Breast epithelium (tissue), 4 donors: ENCODE results near the gene TMEM233. TPM values are rescaled to one million over a fixed set of nuclear protein-coding genes. Genes with fewer than 3 reads are reported as not detected.
A peak's percentile ranks its signal among the peaks of the same experiment; 100 is the strongest.

Source experiments
- DNase-seq, 2 donors: peaks; one replicate each; pipeline ENCODE4 v3.0.0-alpha.2; 2019; ENCODE audit warnings: low spot score in 2 of 2
- H3K27ac ChIP-seq, 2 donors: fragments of 200-600 bp; sonication (generic) in 1 of 2; one replicate each; pipeline ENCODE4 v1.5.1; 2016 to 2019; ENCODE audit warnings: mild to moderate bottlenecking in 1 of 2
- H3K27me3 ChIP-seq, 2 donors: fragments of 200-600 bp; sonication (generic) in 1 of 2; one replicate each; pipeline versions ENCODE4 v1.5.1 to v1.6.0; 2017 to 2019; ENCODE audit warnings: control low read depth in 1 of 2, mild to moderate bottlenecking in 1 of 2
- H3K36me3 ChIP-seq: fragments of 200-600 bp; one replicate; pipeline ENCODE4 v1.5.1; 2019
- H3K4me1 ChIP-seq, 2 donors: fragments of 200-600 bp; sonication (generic); one replicate each; pipeline ENCODE4 v1.5.1; 2016 to 2019; ENCODE audit warnings: control low read depth in 1 of 2
- H3K4me3 ChIP-seq, 3 donors: fragments of 200-600 bp; sonication (generic); 1 replicate in 2 of 3; 2 replicates in 1 of 3; pipeline ENCODE4 v1.5.1; 2016 to 2019; ENCODE audit warnings: mild to moderate bottlenecking in 3 of 3, moderate library complexity in 2 of 3
- H3K9me3 ChIP-seq, 2 donors: fragments of 200-600 bp; sonication (generic) in 1 of 2; one replicate each; pipeline ENCODE4 v1.5.1; 2016 to 2019; ENCODE audit warnings: control low read depth in 1 of 2
- CTCF ChIP-seq, 3 donors: fragments of 450-650 bp; IDR thresholded peaks; one replicate each; pipeline ENCODE4 v1.5.1; 2016 to 2017; ENCODE audit warnings: antibody characterized with exemption in 3 of 3, mild to moderate bottlenecking in 3 of 3, moderate library complexity in 3 of 3
- POLR2A ChIP-seq: fragments of 450-650 bp; IDR thresholded peaks from one replicate; pipeline ENCODE4 v1.6.1; 2016; ENCODE audit warnings: antibody characterized with exemption, mild to moderate bottlenecking, moderate library complexity
- POLR2AphosphoS5 ChIP-seq, 3 donors: sonication (generic); formaldehyde crosslinking; IDR thresholded peaks; one replicate each; pipeline ENCODE4 v1.6.1; 2017; ENCODE audit warnings: antibody characterized with exemption in 3 of 3
- intact Hi-C: fragments of 100-400 bp; cut with DNase I; formaldehyde crosslinking; loops from one replicate; pipeline ENCODE4 v1.15.1; 2023; ENCODE audit warnings: low total_unique reads
- total RNA-seq, 3 donors: library from RNA; depleted of rRNA; stranded (reverse); fragments of >200 nt; gene quantifications; one replicate each; pipeline ENCODE4 v1.1.0, GENCODE V29; 2016

The TMEM233 gene
- total RNA-seq, 3 donors from 2014 or later = 0.48 TPM; not detected in 2

- DNase-seq = no peak
- Histone ChIP-seq H3K4me1 (no peaks in the 10 kb centered on the region), H3K4me3 (no peak overlapping the region), H3K9me3 (no peaks in the 10 kb centered on the region), H3K27ac (no peak overlapping the region), H3K36me3 (peaks cover 12% of the 10 kb centered on the region), H3K27me3 (no peaks in the 10 kb centered on the region)
- TF ChIP-seq POLR2A (no peak), CTCF (IDR thresholded peaks at IDR 0.05) (no peak), POLR2AphosphoS5 (IDR thresholded peaks at IDR 0.05) (no peak)
- intact Hi-C loops = loop anchor here (5.0 kb wide), 1 partner anchor 1648 kb away; no protein-coding TSS in a partner anchor
Observed at GRCh38 chr12:119684711-119685369, 91.3 kb downstream of the TMEM233 start.

GRCh38 chr12:119685375-119685774 lies 91.8 kb downstream of the TMEM233 start:
- Histone ChIP-seq H3K36me3 (peaks cover 7% of the 10 kb centered on the region), H3K4me3 (no peak overlapping the region), H3K4me1 (no peaks in the 10 kb centered on the region), H3K27me3 (no peaks in the 10 kb centered on the region), H3K27ac (no peak overlapping the region), H3K9me3 (no peaks in the 10 kb centered on the region)
- TF ChIP-seq CTCF (IDR thresholded peaks at IDR 0.05) (no peak), POLR2A (no peak), POLR2AphosphoS5 (IDR thresholded peaks at IDR 0.05) (no peak)
- no peak for DNase-seq
- intact Hi-C loops = loop anchor here (5.0 kb wide), 1 partner anchor 1648 kb away; no protein-coding TSS in a partner anchor

DNA sequence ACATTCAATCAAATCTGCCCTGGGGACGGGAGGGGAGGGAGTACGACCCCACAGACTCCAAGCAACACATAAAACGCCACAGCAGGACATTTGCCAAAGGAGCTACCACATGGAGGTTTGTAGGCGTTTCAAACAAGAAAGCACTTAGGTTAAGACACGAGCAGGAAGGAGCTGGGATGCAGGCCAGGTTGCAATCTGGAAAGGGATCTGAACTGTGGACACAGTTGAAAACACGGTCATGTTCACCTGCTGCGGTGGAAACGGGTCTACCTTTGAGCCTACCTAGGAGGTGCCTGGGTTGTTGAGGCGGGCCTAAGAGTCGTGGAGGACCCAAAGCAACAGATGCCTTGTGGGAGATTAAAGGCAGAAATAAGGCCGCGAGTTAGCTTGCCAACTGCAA lies 92.8 kb downstream of the TMEM233 start:
- H3K36me3 ChIP-seq = no peaks in the 10 kb centered on the region
- no peaks in the 10 kb centered on the region for H3K4me1 ChIP-seq
- peak overlapping the region in 1 of 2 donors; percentile 68 for H3K27ac ChIP-seq
- DNase-seq = peak in 1 of 2 donors; percentile 77
- TF ChIP-seq POLR2A (no peak), CTCF (IDR thresholded peaks at IDR 0.05) (no peak), POLR2AphosphoS5 (IDR thresholded peaks at IDR 0.05) (no peak)
- H3K9me3 ChIP-seq = no peaks in the 10 kb centered on the region
- intact Hi-C loops = loop anchor here (5.0 kb wide), 1 partner anchor 1649 kb away; no protein-coding TSS in a partner anchor
- no peaks in the 10 kb centered on the region for H3K27me3 ChIP-seq
- no peak overlapping the region for H3K4me3 ChIP-seq

DNA sequence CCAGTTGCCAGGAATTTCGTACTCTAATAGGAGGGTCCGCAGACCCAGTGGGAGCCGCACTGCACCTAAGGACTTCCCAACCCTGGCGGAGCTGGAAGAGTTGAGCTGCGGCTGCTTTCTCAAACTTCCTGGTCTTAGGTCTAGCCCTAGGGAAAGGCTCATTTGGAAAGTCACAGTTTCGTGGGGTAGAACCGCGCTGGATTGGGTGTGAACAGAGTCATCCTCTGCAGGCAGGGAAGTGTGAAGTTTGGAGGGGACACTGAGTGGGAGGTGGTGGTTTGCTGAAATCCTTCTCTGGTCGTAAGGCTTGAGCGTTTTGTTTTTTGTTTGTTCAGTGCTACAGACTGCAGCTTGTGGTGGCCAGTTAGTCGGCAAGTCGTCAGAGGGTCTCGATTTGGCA lies 93.2 kb downstream of the TMEM233 start:
- Histone ChIP-seq H3K36me3 (no peaks in the 10 kb centered on the region), H3K4me1 (no peaks in the 10 kb centered on the region), H3K4me3 (no peak overlapping the region), H3K27me3 (no peaks in the 10 kb centered on the region), H3K9me3 (no peaks in the 10 kb centered on the region), H3K27ac (peak overlapping the region in 1 of 2 donors; percentile 68)
- intact Hi-C loops = loop anchor here (5.0 kb wide), 1 partner anchor 1649 kb away; no protein-coding TSS in a partner anchor
- TF ChIP-seq POLR2AphosphoS5 (IDR thresholded peaks at IDR 0.05) (no peak), POLR2A (no peak), CTCF (IDR thresholded peaks at IDR 0.05) (no peak)
- DNase-seq = no peak

GRCh38 chr12:119687406-119687805 lies 93.8 kb downstream of the TMEM233 start:
- intact Hi-C loops = loop anchor here (5.0 kb wide), 1 partner anchor 1650 kb away; no protein-coding TSS in a partner anchor
- H3K9me3 ChIP-seq = no peaks in the 10 kb centered on the region
- peak overlapping the region in 1 of 2 donors; percentile 68 for H3K27ac ChIP-seq
- no peak for DNase-seq
- H3K4me1 ChIP-seq = no peaks in the 10 kb centered on the region
- no peaks in the 10 kb centered on the region for H3K36me3 ChIP-seq
- no peak for TF ChIP-seq POLR2A
- no peak for TF ChIP-seq POLR2AphosphoS5 (IDR thresholded peaks at IDR 0.05)
- no peak for TF ChIP-seq CTCF (IDR thresholded peaks at IDR 0.05)
- no peak overlapping the region for H3K4me3 ChIP-seq
- H3K27me3 ChIP-seq = no peaks in the 10 kb centered on the region
